GM12878 (cell line): Measurements from ENCODE around the gene AGBL1. TPM values are rescaled to one million over a fixed set of nuclear protein-coding genes. Genes with fewer than 3 reads are reported as not detected.

Experiments
- ATAC-seq: fragments of 200-7000 bp; cut with Tn5 transposase; 3 replicates; pipeline ENCODE4 v1.9.1; 2020; ENCODE audit warnings: mild to moderate bottlenecking, moderate library complexity
- BruUV-seq: library from RNA; stranded (reverse); fragments of 400-500 nt; replicated peaks from 2 replicates; lab custom pipeline; 2021; lab: Mats Ljungman, UMichigan
- CTCF ChIA-PET: fragments of 300-600 bp; sonication (Branson Sonifier 250); formaldehyde crosslinking; extraction: SDS; loops from one replicate; lab custom pipeline; 2021; ENCODE audit warnings: inconsistent platforms; lab: Yijun Ruan, JAX
- POLR2A ChIA-PET: fragments of 350-600 bp; formaldehyde crosslinking; extraction: SDS; loops from one replicate; lab custom pipeline; 2021; ENCODE audit warnings: inconsistent platforms; lab: Charles Lee
- RAD21 ChIA-PET: fragments of 300-600 bp; sonication (Branson Sonifier 250); formaldehyde crosslinking; loops from one replicate; lab custom pipeline; 2023; ENCODE audit warnings: antibody characterized with exemption; ENCODE audit not compliant: unreplicated experiment; lab: Charles Lee
- SMC1A ChIA-PET: fragments of 300-600 bp; sonication (Branson Sonifier 250); formaldehyde crosslinking; loops from one replicate; lab custom pipeline; 2023; ENCODE audit not compliant: unreplicated experiment, uncharacterized antibody; lab: Charles Lee
- DNase-seq: peaks from one replicate; pipeline ENCODE4 v3.0.0-alpha.2; 2011; ENCODE audit warnings: low read depth, low spot score
- FAIRE-seq: peaks from 3 replicates; lab custom pipeline; 2011; peaks lifted over from hg19 to GRCh38; lab: Jason Lieb, UNC
- H2AFZ ChIP-seq: 2 replicates; pipeline ENCODE4 v1.6.0; 2011; ENCODE audit warnings: low read depth, low read length, control low read depth; ENCODE audit not compliant: control insufficient read depth
- H3K27ac ChIP-seq: 2 replicates; pipeline ENCODE4 v1.5.1; 2011; ENCODE audit warnings: control low read depth; ENCODE audit not compliant: control insufficient read depth, insufficient read depth
- H3K27me3 ChIP-seq, 2 experiments: replicated peaks in 1 of 2; 2 replicates each; pipeline versions ENCODE4 v1.6.0 to v1.6.1; 2011; ENCODE audit warnings: low read length in 1 of 2; ENCODE audit not compliant: control insufficient read depth in 2 of 2, insufficient read depth in 2 of 2
- H3K36me3 ChIP-seq, 2 experiments: 2 replicates each; pipeline ENCODE4 v1.5.1; 2011; ENCODE audit warnings: low read length in 1 of 2; ENCODE audit not compliant: control insufficient read depth in 2 of 2, insufficient read depth in 2 of 2
- H3K4me1 ChIP-seq: 2 replicates; pipeline ENCODE4 v1.6.1; 2011; ENCODE audit warnings: mild to moderate bottlenecking, low read length, moderate library complexity, mixed read lengths; ENCODE audit not compliant: control insufficient read depth, insufficient read depth
- H3K4me2 ChIP-seq: 2 replicates; pipeline ENCODE4 v1.6.0; 2011; ENCODE audit warnings: control low read depth; ENCODE audit not compliant: control insufficient read depth, insufficient read depth
- H3K4me3 ChIP-seq: fragments of 200-600 bp; sonication (generic); 2 replicates; pipeline ENCODE4 v1.5.1; 2016
- H3K79me2 ChIP-seq: 2 replicates; pipeline ENCODE4 v1.6.0; 2011; ENCODE audit warnings: low read length; ENCODE audit not compliant: control insufficient read depth, insufficient read depth
- H3K9ac ChIP-seq: 2 replicates; pipeline ENCODE4 v1.8.0; 2011; ENCODE audit warnings: low read length, control low read depth, mixed read lengths; ENCODE audit not compliant: control insufficient read depth, insufficient read depth
- H3K9me3 ChIP-seq: replicated peaks from 3 replicates; pipeline ENCODE4 v1.5.1; 2011; ENCODE audit warnings: mild to moderate bottlenecking, low read length; ENCODE audit not compliant: control insufficient read depth, insufficient read depth
- H4K20me1 ChIP-seq: 2 replicates; pipeline ENCODE4 v1.6.0; 2011; ENCODE audit not compliant: control insufficient read depth, insufficient read depth
- BCL3 ChIP-seq: IDR thresholded peaks from 2 replicates; pipeline ENCODE4 v1.6.1; 2011; ENCODE audit warnings: borderline replicate concordance, low read depth, mild to moderate bottlenecking, moderate library complexity, low read length; ENCODE audit not compliant: insufficient read depth, poor library complexity, severe bottlenecking
- CEBPZ ChIP-seq: fragments of 150-350 bp; IDR thresholded peaks from 2 replicates; pipeline ENCODE4 v1.6.1; 2016; ENCODE audit warnings: low read depth, low read length
- E2F4 ChIP-seq: IDR thresholded peaks from 2 replicates; pipeline ENCODE4 v1.6.1; 2012; ENCODE audit warnings: low read depth, low read length, improper control_type of control experiment
- GABPA ChIP-seq: IDR thresholded peaks from 2 replicates; pipeline ENCODE4 v1.6.1; 2014; ENCODE audit warnings: antibody characterized with exemption, low read depth, mild to moderate bottlenecking, inconsistent platforms
- GATAD2B ChIP-seq: fragments of 450-650 bp; conservative IDR thresholded peaks from 2 replicates; pipeline ENCODE4 v1.6.1; 2017; ENCODE audit warnings: low read depth, mild to moderate bottlenecking, moderate library complexity
- SMAD5 ChIP-seq: IDR thresholded peaks from 2 replicates; pipeline ENCODE4 v1.6.1; 2016; ENCODE audit warnings: antibody characterized with exemption, low read depth
- YY1 ChIP-seq: IDR thresholded peaks from 2 replicates; pipeline ENCODE4 v1.6.1; 2011; ENCODE audit warnings: low read depth, mild to moderate bottlenecking, low read length
- ZBED1 ChIP-seq: IDR thresholded peaks from 2 replicates; pipeline ENCODE4 v1.6.1; 2016; ENCODE audit warnings: borderline replicate concordance
- WGBS: methylation state at CpG from one replicate; pipeline ENCODE4 v1.1.6; 2016; ENCODE audit warnings: low lambda C conversion rate; ENCODE audit not compliant: insufficient replicate concordance, insufficient coverage; ENCODE audit errors: missing lambda C conversion rate; 5-methylcytosine and 5-hydroxymethylcytosine counted together
- in situ Hi-C: fragments of 300-500 bp; cut with MboI; formaldehyde crosslinking; loops from 9 replicates; pipeline ENCODE4 v1.14.3; 2018; ENCODE audit warnings: mixed read lengths
- intact Hi-C: fragments of 100-400 bp; cut with micrococcal nuclease; formaldehyde crosslinking; loops from one replicate; pipeline ENCODE4 v1.14.2; 2022; ENCODE audit not compliant: unreplicated experiment
- polyA plus RNA-seq, 11 experiments: library from polyadenylated mRNA; depleted of rRNA in 4 of 11; unstranded in 6 of 11; stranded (reverse) in 5 of 11; fragments of >200 nt; fragmentation: Nextera tagmentation in 4 of 11; fragmentation: Illumina TruSeq in 1 of 11; extraction: Ambion mirVana in 4 of 11; extraction: Trizol in 1 of 11; gene quantifications; 1 replicate in 1 of 11; 2 replicates in 10 of 11; pipeline versions ENCODE4 v1.2.1 to v1.2.3, GENCODE V29; 2011 to 2016; ENCODE audit warnings: inconsistent platforms in 2 of 11, missing spikeins in 2 of 11, low read depth in 1 of 11
- total RNA-seq, 4 experiments: library from RNA; depleted of rRNA in 3 of 4; stranded (reverse); fragments of >200 nt in 3 of 4; fragmentation: Illumina TruSeq in 1 of 4; extraction: Trizol in 1 of 4; gene quantifications; 2 replicates each; pipeline versions ENCODE4 v1.2.1 to v1.2.3, GENCODE V29; 2013 to 2021

Gene AGBL1
- total and polyA plus RNA-seq, 10 of the 15 experiments (the other 5 are each of a cell fraction or from before 2014, with no cell fraction given), result not detected

- ChIA-PET POLR2A (no interaction called here), CTCF (no interaction called here), SMC1A (no interaction called here), RAD21 (no interaction called here)
- no peak for ATAC-seq
- no TSS peak for BruUV-seq
- Histone ChIP-seq H3K27me3 (no peaks in the 10 kb centered on the region), H3K4me1 (no peaks in the 10 kb centered on the region), H3K4me2 (no peak overlapping the region), H3K9me3 (no peaks in the 10 kb centered on the region), H3K4me3 (no peak overlapping the region), H3K36me3 (no peaks in the 10 kb centered on the region), H4K20me1 (no peaks in the 10 kb centered on the region), H3K27ac (no peak overlapping the region), H3K79me2 (no peaks in the 10 kb centered on the region), H2AFZ (no peak overlapping the region), H3K9ac (no peak overlapping the region)
- no peak for DNase-seq
- in situ Hi-C loops, result no loop called here
- WGBS, result 21% methylated on average over 4 of the region's 4 CpGs
- intact Hi-C loops, result no loop called here
- no peak for FAIRE-seq
- TF ChIP-seq ZBED1 (no peak), E2F4 (no peak), CEBPZ (no peak), SMAD5 (no peak), GATAD2B (no peak), YY1 (no peak), BCL3 (no peak), GABPA (no peak)
These were observed 908.4 kb downstream of the AGBL1 start for GRCh38 chr15:86988033-86988432.
